HepG2 (cell line): ENCODE measurements around the gene CDK2. TPM values are rescaled to one million over a fixed set of nuclear protein-coding genes. Genes with fewer than 3 reads are reported as not detected.
A peak's percentile ranks its signal among the peaks of the same experiment; 100 is the strongest.

ENCODE experiments used
- ARNTL ChIP-seq: sonication (generic); formaldehyde crosslinking; IDR thresholded peaks from 2 replicates; pipeline ENCODE4 v1.4.0; 2020; ENCODE audit warnings: mild to moderate bottlenecking, missing genetic modification reagents
- CEBPG ChIP-seq: IDR thresholded peaks from 2 replicates; pipeline ENCODE4 v1.6.1; 2016
- CHCHD3 ChIP-seq: sonication (generic); formaldehyde crosslinking; IDR thresholded peaks from 2 replicates; pipeline ENCODE4 v1.8.0; 2022; ENCODE audit warnings: mild to moderate bottlenecking, missing genetic modification reagents, moderate library complexity
- DNMT1 ChIP-seq: sonication (generic); formaldehyde crosslinking; IDR thresholded peaks from 2 replicates; pipeline ENCODE4 v1.5.1; 2020; ENCODE audit warnings: mild to moderate bottlenecking, missing genetic modification reagents
- ETV5 ChIP-seq: IDR thresholded peaks from 2 replicates; pipeline ENCODE4 v1.6.1; 2018; ENCODE audit warnings: missing biosample characterization, missing genetic modification reagents, inconsistent platforms, borderline replicate concordance
- FOXO1 ChIP-seq: sonication (generic); formaldehyde crosslinking; IDR thresholded peaks from 2 replicates; pipeline ENCODE4 v1.4.0; 2020; ENCODE audit warnings: missing genetic modification reagents
- GTF3A ChIP-seq: sonication (generic); formaldehyde crosslinking; conservative IDR thresholded peaks from 2 replicates; pipeline ENCODE4 v1.4.0; 2020; ENCODE audit warnings: mild to moderate bottlenecking, missing genetic modification reagents
- HMG20B ChIP-seq: conservative IDR thresholded peaks from 2 replicates; pipeline ENCODE4 v1.6.1; 2016; ENCODE audit warnings: missing genetic modification reagents, missing compliant biosample characterization
- NONO ChIP-seq, 2 experiments: fragments of 450-650 bp in 1 of 2; sonication (generic) in 1 of 2; formaldehyde crosslinking in 1 of 2; IDR thresholded peaks in 1 of 2; conservative IDR thresholded peaks in 1 of 2; 2 replicates each; pipeline versions ENCODE4 v1.6.1 to v1.8.0; 2017 to 2022; ENCODE audit warnings: mild to moderate bottlenecking in 1 of 2, missing genetic modification reagents in 1 of 2, moderate library complexity in 1 of 2
- TAF15 ChIP-seq: fragments of 200-400 bp; formaldehyde crosslinking; IDR thresholded peaks from one replicate; pipeline ENCODE4 v1.6.1; 2018; ENCODE audit warnings: mild to moderate bottlenecking, low read depth, low read length; ENCODE audit not compliant: poor library complexity, severe bottlenecking
- ZIK1 ChIP-seq: sonication (generic); formaldehyde crosslinking; IDR thresholded peaks from 2 replicates; pipeline ENCODE4 v1.5.0; 2020; ENCODE audit warnings: mild to moderate bottlenecking, low read depth, missing genetic modification reagents, borderline replicate concordance
- polyA plus RNA-seq, 8 experiments: library from polyadenylated mRNA; depleted of rRNA in 3 of 8; stranded (reverse) in 7 of 8; unstranded in 1 of 8; fragments of >200 nt; fragmentation: Illumina TruSeq in 4 of 8; extraction: Trizol in 4 of 8; gene quantifications; 2 replicates each; pipeline versions ENCODE4 v1.2.1 to v1.2.3, GENCODE V29; 2011 to 2016; ENCODE audit warnings: low read depth in 4 of 8, missing spikeins in 1 of 8, mixed read lengths in 1 of 8; ENCODE audit not compliant: insufficient read depth in 1 of 8
- total RNA-seq, 5 experiments: library from RNA; depleted of rRNA; stranded (reverse); fragments of >200 nt; fragmentation: Illumina TruSeq; extraction: Trizol; gene quantifications; 2 replicates each; pipeline ENCODE4 v1.2.3, GENCODE V29; 2016; ENCODE audit warnings: low read depth in 1 of 5
- TF ChIP-seq, protein P1 (sequence below): sonication (generic); formaldehyde crosslinking; IDR thresholded peaks from 2 replicates; pipeline ENCODE4 v1.4.0; 2020; ENCODE audit warnings: missing genetic modification reagents, borderline replicate concordance
- TF ChIP-seq, protein P2 (sequence below): sonication (generic); formaldehyde crosslinking; IDR thresholded peaks from 2 replicates; pipeline ENCODE4 v1.5.0; 2020; ENCODE audit warnings: mild to moderate bottlenecking, missing genetic modification reagents, moderate library complexity
- TF ChIP-seq, protein P3 (sequence below): sonication (generic); formaldehyde crosslinking; IDR thresholded peaks from 2 replicates; pipeline ENCODE4 v1.9.0; 2021; ENCODE audit warnings: missing genetic modification reagents, borderline replicate concordance
- TF ChIP-seq, protein P4 (sequence below): sonication (generic); formaldehyde crosslinking; IDR thresholded peaks from 2 replicates; pipeline ENCODE4 v1.4.0; 2020; ENCODE audit warnings: low read depth, mild to moderate bottlenecking, missing genetic modification reagents
- TF ChIP-seq, protein P5 (sequence below): sonication (generic); formaldehyde crosslinking; IDR thresholded peaks from 2 replicates; pipeline ENCODE4 v1.5.1; 2020; ENCODE audit warnings: missing genetic modification reagents, mild to moderate bottlenecking, borderline replicate concordance

The CDK2 gene
- total and polyA plus RNA-seq, 2 of the 13 experiments (the other 11 are each of a cell fraction or from before 2014, with no cell fraction given), result 47.5 to 52.6 TPM

DNA sequence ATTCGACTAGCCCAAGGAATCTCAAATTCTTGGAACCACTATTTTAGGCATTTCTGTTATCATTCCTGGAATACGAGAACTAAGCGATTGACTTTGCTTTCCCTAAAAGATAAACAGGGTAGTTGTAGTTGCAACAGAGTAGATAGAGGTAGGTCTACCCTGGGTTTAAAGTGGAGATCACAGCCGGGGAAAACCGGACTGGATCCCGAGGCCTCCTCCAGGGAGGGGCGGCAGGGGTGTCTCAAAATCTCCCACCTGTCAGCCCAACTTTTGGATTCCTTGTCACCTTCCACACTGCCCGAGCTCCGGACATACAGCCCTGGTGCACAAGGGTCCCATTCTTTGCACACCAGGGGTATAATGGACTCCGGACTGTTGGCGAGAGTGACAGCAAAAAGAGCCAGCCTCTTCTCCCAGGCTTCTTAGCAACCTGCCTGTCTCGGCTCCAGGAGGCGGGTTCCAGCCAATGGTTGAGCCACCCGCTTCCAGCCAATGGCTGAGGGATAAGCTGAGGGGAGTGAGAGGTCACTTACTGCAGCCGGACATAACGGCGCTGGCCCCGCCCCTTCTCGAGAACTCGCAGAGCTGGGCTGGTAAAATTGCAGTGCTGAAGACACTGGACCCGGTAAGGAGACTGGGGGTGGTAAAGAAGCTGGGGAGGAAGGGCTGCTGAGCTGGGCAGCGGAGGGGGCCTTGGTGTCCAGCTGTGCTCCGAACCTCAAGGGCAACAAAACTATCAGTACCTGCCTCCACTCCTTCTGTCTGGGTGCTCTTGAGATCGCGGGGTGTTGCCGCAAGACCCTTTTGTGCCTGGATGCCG, 30.3 kb downstream of the CDK2 start, which contains the start of gene SUOX (continued):
- TF ChIP-seq ETV5 (CRISPR knock-in tag) (peak; percentile 47; the same call in 1 of the 2 replicates), TAF15 (no peak), CHCHD3 (CRISPR knock-in tag) (0 out of 2 replicates have a peak, but pooled peaks have one; percentile 63), ZIK1 (CRISPR knock-in tag) (0 out of 2 replicates have a peak, but pooled peaks have one; percentile 42), HMG20B (no peak), FOXO1 (CRISPR knock-in tag) (peak; percentile 11; the same call in 1 of the 2 replicates), ARNTL (CRISPR knock-in tag) (no peak; the same call in 1 of the 2 replicates), CEBPG (CRISPR knock-in tag) (no peak; the same call in none of the 2 replicates), GTF3A (CRISPR knock-in tag) (no peak), NONO (IDR thresholded peaks at IDR 0.05) (no peak), NONO (CRISPR knock-in tag; conservative IDR thresholded peaks at IDR 0.05) (peak; percentile 73), DNMT1 (no peak)
- TF ChIP-seq, protein P1, sequence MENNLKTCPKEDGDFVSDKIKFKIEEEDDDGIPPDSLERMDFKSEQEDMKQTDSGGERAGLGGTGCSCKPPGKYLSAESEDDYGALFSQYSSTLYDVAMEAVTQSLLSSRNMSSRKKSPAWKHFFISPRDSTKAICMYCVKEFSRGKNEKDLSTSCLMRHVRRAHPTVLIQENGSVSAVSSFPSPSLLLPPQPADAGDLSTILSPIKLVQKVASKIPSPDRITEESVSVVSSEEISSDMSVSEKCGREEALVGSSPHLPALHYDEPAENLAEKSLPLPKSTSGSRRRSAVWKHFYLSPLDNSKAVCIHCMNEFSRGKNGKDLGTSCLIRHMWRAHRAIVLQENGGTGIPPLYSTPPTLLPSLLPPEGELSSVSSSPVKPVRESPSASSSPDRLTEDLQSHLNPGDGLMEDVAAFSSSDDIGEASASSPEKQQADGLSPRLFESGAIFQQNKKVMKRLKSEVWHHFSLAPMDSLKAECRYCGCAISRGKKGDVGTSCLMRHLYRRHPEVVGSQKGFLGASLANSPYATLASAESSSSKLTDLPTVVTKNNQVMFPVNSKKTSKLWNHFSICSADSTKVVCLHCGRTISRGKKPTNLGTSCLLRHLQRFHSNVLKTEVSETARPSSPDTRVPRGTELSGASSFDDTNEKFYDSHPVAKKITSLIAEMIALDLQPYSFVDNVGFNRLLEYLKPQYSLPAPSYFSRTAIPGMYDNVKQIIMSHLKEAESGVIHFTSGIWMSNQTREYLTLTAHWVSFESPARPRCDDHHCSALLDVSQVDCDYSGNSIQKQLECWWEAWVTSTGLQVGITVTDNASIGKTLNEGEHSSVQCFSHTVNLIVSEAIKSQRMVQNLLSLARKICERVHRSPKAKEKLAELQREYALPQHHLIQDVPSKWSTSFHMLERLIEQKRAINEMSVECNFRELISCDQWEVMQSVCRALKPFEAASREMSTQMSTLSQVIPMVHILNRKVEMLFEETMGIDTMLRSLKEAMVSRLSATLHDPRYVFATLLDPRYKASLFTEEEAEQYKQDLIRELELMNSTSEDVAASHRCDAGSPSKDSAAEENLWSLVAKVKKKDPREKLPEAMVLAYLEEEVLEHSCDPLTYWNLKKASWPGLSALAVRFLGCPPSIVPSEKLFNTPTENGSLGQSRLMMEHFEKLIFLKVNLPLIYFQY (CRISPR knock-in tag), result no peak
- TF ChIP-seq, protein P2, sequence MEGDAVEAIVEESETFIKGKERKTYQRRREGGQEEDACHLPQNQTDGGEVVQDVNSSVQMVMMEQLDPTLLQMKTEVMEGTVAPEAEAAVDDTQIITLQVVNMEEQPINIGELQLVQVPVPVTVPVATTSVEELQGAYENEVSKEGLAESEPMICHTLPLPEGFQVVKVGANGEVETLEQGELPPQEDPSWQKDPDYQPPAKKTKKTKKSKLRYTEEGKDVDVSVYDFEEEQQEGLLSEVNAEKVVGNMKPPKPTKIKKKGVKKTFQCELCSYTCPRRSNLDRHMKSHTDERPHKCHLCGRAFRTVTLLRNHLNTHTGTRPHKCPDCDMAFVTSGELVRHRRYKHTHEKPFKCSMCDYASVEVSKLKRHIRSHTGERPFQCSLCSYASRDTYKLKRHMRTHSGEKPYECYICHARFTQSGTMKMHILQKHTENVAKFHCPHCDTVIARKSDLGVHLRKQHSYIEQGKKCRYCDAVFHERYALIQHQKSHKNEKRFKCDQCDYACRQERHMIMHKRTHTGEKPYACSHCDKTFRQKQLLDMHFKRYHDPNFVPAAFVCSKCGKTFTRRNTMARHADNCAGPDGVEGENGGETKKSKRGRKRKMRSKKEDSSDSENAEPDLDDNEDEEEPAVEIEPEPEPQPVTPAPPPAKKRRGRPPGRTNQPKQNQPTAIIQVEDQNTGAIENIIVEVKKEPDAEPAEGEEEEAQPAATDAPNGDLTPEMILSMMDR, result peak; percentile 20
- TF ChIP-seq, protein P3, sequence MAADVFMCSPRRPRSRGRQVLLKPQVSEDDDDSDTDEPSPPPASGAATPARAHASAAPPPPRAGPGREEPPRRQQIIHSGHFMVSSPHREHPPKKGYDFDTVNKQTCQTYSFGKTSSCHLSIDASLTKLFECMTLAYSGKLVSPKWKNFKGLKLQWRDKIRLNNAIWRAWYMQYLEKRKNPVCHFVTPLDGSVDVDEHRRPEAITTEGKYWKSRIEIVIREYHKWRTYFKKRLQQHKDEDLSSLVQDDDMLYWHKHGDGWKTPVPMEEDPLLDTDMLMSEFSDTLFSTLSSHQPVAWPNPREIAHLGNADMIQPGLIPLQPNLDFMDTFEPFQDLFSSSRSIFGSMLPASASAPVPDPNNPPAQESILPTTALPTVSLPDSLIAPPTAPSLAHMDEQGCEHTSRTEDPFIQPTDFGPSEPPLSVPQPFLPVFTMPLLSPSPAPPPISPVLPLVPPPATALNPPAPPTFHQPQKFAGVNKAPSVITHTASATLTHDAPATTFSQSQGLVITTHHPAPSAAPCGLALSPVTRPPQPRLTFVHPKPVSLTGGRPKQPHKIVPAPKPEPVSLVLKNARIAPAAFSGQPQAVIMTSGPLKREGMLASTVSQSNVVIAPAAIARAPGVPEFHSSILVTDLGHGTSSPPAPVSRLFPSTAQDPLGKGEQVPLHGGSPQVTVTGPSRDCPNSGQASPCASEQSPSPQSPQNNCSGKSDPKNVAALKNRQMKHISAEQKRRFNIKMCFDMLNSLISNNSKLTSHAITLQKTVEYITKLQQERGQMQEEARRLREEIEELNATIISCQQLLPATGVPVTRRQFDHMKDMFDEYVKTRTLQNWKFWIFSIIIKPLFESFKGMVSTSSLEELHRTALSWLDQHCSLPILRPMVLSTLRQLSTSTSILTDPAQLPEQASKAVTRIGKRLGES (CRISPR knock-in tag), result 0 out of 2 replicates have a peak, but pooled peaks have one; percentile 61
- TF ChIP-seq, protein P4, sequence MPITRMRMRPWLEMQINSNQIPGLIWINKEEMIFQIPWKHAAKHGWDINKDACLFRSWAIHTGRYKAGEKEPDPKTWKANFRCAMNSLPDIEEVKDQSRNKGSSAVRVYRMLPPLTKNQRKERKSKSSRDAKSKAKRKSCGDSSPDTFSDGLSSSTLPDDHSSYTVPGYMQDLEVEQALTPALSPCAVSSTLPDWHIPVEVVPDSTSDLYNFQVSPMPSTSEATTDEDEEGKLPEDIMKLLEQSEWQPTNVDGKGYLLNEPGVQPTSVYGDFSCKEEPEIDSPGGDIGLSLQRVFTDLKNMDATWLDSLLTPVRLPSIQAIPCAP (CRISPR knock-in tag), result no peak
- TF ChIP-seq, protein P5, sequence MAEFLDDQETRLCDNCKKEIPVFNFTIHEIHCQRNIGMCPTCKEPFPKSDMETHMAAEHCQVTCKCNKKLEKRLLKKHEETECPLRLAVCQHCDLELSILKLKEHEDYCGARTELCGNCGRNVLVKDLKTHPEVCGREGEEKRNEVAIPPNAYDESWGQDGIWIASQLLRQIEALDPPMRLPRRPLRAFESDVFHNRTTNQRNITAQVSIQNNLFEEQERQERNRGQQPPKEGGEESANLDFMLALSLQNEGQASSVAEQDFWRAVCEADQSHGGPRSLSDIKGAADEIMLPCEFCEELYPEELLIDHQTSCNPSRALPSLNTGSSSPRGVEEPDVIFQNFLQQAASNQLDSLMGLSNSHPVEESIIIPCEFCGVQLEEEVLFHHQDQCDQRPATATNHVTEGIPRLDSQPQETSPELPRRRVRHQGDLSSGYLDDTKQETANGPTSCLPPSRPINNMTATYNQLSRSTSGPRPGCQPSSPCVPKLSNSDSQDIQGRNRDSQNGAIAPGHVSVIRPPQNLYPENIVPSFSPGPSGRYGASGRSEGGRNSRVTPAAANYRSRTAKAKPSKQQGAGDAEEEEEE, result no peak
